Measurements from ENCODE around the gene PRKG2. TPM values are rescaled to one million over a fixed set of nuclear protein-coding genes. Genes with fewer than 3 reads are reported as not detected.
A peak's percentile ranks its signal among the peaks of the same experiment; 100 is the strongest.
"Not testable (repeated sequence)": the region's sequence is repeated elsewhere in the genome, so short reads cannot be mapped to it uniquely, and the experiment has no call there.

PRKG2 gene
- polyA plus RNA-seq, 10 donors: 0.26 to 3.5 (median 0.87) TPM

GRCh38 chr4:81164623-81165416 lies 50.2 kb downstream of the PRKG2 start:
- peak in 1 of 3 donors; percentile 22 for DNase-seq

GRCh38 chr4:81164126-81164525 lies 50.9 kb downstream of the PRKG2 start:
- DNase-seq: no peak

- no peak for DNase-seq
Observed at GRCh38 chr4:81162752-81163458, 52.1 kb downstream of the PRKG2 start.

GRCh38 chr4:81153714-81154323 lies 61.2 kb downstream of the PRKG2 start:
- DNase-seq: not testable (repeated sequence)

GRCh38 chr4:81152839-81153713 lies 61.9 kb downstream of the PRKG2 start:
- no peak for DNase-seq

- DNase-seq: no peak
Observed at GRCh38 chr4:81149976-81150375, 65.0 kb downstream of the PRKG2 start.

GRCh38 chr4:81148576-81148975 lies 66.4 kb downstream of the PRKG2 start:
- no peak for DNase-seq

- DNase-seq: no peak
Observed at GRCh38 chr4:81146466-81146865, 68.6 kb downstream of the PRKG2 start.

GRCh38 chr4:81143183-81143582 lies 71.8 kb downstream of the PRKG2 start:
- DNase-seq: no peak

GRCh38 chr4:81142744-81143143 lies 72.3 kb downstream of the PRKG2 start:
- peak in 2 of 3 donors; percentile 32 to 50 for DNase-seq

GRCh38 chr4:81137894-81138293 lies 77.1 kb downstream of the PRKG2 start:
- no peak for DNase-seq

GRCh38 chr4:81137446-81137845 lies 77.6 kb downstream of the PRKG2 start:
- DNase-seq: no peak

- peak; percentile 73 to 78 (median 77) for DNase-seq
Observed at GRCh38 chr4:81136161-81136905, 78.7 kb downstream of the PRKG2 start.

- DNase-seq: no peak
Observed at GRCh38 chr4:81135501-81135900, 79.5 kb downstream of the PRKG2 start.

GRCh38 chr4:81131563-81131962 lies 83.5 kb downstream of the PRKG2 start:
- DNase-seq: no peak

GRCh38 chr4:81131066-81131465 lies 84.0 kb downstream of the PRKG2 start:
- no peak for DNase-seq

- no peak for DNase-seq
Observed at GRCh38 chr4:81130569-81130968, 84.5 kb downstream of the PRKG2 start.

GRCh38 chr4:81120055-81120454 lies 95.0 kb downstream of the PRKG2 start:
- no peak for DNase-seq

- no peak for DNase-seq
Observed at GRCh38 chr4:81118086-81118485, 96.9 kb downstream of the PRKG2 start.

- no peak for DNase-seq
Observed at GRCh38 chr4:81116566-81116965, 98.5 kb downstream of the PRKG2 start.

GRCh38 chr4:81113024-81113423 lies 102.0 kb downstream of the PRKG2 start:
- DNase-seq: no peak

Data from muscle of back (tissue), 11 donors.